ENCODE results near the gene JHY.

JHY gene

DNA sequence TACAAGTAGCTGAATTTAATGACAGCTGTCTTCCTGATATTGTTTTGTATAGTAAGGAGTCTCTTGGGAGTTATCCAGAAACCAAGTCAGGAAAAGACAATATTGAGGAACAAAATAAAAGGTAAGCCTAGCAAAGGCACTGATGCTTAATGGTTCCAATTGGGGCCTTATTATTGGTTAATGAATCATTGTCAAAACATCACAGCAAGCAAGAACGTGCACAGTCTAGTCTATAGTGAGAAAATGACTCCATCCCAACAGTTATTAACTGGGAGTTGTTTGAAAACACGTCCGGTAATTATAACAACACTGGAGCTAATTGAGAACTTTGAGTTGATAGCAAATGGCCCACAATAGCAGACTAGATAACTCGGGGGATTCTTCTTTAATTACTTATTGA, 81.4 kb downstream of the JHY start:
- no peak for DNase-seq

DNA sequence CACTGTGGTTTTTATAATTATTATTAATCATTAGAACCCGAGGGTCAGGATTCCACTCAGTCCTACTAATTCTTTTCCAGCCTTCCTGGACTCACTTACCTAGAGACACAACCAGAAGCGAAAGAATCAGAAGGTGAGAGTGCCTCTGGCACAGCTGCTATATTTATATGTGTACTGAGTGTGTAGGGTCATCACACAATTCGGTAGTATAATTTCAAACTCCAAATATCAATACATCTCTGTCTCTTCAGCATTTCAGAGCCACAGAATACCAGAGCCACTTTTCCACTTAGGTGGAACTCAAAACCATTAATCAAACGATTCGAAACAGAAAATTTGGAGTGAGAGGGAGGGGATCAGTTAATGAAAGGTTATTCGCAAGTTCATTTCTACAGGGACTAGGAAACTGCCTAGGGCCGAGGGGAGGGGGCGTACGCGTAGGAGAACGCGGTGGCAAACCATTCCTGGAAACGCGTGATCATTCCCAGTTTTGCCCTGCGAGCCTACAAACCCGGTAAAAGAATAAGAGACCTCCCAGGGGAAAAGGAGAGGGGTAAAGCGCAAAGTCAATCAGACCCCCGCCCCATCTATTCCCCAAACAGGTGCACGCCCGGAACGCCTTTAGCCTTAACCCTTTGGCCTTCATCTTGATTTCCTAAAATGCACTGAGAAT, 93.6 kb downstream of the JHY start:
- DNase-seq = no peak

DNA sequence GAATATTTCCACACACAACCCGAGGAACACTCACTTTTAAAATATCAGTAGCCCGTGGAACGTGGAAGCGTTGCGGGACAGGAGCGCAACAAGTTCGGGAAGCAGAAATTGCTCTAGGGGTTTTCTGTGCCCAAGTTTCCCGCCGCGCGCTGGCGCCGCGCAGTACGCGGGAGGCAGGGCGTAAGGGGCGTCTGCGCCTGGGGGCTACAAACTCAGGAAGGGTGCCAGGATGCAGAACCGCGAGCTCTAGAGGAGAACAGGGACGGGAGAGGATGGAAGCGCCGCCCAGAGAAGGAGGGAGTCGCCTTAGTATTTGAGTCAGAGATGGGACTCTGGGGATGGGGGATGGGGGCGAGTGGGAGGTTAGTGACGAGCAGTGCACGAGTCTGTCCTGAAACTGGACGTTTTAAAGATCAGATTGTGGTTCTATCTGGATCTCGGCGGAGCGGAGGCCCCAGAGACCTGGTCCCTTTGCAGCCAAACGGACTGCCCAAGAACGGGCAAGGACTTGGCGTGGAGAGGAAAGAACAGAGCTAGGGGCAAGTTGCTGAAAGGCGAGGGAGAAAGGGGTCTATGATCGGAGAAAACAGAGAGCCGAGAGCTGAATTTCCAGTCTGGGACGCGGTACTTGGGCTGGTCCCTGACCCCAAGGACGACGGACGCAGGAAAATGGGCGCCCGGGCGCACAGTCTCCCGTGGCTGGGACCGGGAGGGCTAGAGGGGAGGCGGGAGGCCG, 94.3 kb downstream of the JHY start:
- peak; percentile 17 for DNase-seq

DNA sequence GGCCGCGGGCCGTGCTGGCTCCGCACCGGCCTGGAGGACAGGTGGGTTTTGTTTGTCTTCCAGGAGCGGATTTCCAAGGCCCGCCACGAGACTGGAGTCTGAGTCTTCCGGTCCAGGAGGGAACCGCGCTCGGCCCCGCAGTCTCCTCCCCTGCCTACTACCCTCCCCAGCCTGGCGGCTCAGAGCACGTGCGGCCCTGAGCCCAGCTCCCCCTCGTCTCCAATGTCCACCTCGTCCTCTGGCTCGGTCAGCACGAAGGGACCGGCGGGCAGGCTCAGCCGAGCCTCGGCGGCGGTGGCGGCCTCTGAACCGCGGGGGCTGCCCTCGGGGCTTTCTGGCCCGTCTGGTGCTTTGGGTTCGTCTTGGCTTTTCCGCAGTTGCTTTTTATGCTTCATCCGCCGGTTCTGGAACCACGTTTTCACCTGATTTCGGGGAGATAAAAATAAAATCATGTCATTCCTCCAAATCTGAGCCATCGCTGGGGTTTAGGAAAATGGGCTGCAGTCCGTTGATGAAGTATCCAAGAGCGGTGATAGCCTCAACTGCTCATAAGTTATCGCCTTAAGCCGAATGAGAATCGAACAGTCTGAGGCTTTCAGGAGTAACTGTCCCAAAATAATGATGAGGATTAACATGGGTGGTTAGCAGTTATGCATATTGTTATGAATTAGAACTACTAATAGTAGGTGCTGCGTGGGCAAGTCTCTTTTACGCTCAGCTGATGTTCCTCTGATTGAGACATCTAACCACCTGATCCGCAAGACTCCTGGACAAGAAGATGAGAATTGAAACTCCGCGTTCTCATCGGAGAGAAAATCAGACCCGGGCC, 95.1 kb downstream of the JHY start:
- DNase-seq = peak; percentile 14

DNA sequence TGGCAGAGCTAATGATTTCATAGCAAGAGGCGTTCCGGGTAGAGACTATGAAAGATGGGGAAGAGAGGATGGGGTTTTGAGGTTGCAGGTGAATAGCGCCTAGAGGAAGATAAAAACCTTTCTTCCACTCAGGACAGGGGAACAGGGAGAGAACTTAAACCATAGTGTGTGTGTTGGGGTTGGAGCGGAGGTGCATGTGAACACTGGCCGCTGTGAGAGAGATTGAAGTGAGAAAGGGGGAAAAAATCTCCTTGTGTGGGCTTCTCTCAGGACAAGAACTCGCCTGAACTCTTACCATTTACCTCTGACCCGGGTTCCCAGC, 95.7 kb downstream of the JHY start:
- DNase-seq = no peak

DNA sequence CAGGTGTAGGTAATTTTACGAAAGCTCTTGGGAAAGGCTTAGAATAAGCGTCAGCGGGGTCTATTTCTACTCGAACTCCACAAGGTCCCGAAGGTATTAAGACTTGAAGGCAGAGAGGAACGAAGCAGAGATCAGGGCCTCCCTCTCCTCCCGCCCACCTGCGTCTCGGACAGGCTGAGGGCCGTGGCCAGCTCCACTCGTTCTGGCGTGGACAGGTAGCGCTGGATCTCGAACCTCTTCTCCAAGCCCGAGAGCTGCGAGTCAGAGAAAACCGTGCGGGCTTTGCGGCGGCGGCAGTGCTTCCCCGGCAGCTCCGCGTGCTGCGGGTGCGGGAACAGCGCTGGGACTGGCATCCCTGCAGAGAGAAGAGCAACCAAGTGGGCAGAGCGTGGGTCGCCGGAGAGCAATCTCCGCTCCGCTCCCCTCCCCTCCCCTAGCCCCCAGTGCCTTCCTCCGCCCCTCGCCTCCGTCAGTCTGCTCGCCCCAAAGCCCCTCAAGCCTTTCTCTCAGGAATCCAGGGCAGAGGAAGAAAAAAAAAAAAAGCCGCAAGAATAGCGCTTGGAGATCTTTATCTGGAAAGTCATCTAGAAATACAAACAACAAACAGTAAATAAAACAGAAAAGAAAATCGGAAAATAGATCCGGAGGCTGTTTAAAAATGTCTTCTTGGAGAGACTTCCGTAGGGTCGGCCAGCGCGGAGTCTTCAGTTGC, 96.7 kb downstream of the JHY start:
- no peak for DNase-seq

DNA sequence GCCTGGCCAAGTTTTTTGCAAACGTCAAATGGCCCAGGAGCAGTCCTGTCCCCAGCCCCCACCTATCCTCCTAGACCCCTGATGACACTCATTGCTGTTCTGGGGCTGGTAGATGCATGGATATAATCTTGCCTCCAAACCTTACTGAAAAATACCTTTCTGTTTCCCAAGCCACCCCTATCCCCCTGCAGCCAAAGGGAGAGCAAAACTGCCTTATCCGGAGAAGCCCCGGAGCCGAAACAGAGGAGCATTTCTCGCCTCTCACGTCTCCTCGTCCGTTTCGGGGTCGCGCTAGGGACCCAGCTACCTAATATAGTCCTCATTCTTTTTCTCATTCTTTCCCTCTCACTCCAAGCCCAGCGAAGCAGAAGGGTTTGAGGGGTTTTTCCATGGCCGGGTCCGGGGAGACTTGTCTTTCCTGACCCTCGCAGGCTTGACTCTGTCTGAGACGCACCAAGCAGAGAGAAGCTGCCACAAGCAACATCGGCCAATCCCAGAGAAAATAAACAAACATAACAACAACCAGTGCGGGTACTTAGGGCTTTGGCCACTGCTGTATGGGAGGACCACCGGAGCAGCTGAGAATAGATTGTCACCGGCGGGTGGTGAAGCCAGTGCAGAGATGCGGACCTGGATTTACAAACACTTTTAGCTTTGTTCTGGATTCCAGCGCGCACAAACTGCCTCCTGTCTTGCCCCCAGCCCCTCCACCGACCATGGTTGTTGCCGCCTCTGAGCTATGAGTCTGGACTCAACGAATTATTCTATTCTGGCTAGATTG, 97.4 kb downstream of the JHY start:
- no peak for DNase-seq

DNA sequence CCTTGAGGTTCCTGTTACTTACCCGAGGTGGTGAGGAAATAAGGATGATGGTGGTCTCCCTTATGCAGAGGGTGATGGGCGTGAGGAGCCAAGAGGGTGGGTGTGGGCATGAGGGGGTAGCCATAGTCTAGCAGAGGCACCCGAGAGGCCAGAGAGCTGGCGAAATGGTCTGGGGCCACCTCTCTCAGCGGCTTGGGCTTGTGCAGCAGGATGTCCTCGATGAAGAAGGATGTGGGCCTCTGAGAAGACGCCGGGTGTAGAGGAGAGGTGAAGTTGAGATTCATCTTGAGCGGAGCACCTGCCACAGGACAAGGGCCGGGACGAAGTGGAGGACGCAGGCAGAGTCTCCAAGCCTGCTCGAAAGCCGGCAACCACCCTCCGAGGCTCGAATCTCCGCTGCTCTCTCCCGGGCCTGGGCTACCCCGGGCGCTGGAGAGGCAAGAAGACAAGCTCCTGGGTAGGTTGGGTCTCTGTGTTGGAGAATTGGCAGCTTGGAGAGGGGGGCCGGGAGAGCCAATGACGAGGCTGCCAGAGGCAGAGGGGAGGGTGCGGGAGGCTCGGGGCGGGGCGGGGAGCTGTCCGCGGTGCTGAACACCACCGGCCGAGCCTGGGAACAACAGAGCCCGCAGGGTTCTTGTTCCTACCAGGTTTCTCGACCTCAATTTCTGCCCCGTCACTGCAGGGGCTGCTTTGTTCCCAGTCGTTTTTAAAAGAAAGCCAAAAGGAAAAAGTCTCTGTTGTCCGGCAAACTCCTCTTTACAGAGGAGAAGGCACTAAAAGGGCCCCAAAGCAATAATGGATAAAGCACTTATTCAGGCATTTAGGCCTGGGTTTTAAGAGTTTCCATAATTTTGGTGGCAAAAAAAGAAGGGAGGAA, 99.1 kb downstream of the JHY start, which contains the start of gene BSX:
Gene BSX (minus strand): TSS at position 447 of the 877 bp plus-strand sequence. CDS start 163 bp downstream, at position 284.
- no peak for DNase-seq

DNA sequence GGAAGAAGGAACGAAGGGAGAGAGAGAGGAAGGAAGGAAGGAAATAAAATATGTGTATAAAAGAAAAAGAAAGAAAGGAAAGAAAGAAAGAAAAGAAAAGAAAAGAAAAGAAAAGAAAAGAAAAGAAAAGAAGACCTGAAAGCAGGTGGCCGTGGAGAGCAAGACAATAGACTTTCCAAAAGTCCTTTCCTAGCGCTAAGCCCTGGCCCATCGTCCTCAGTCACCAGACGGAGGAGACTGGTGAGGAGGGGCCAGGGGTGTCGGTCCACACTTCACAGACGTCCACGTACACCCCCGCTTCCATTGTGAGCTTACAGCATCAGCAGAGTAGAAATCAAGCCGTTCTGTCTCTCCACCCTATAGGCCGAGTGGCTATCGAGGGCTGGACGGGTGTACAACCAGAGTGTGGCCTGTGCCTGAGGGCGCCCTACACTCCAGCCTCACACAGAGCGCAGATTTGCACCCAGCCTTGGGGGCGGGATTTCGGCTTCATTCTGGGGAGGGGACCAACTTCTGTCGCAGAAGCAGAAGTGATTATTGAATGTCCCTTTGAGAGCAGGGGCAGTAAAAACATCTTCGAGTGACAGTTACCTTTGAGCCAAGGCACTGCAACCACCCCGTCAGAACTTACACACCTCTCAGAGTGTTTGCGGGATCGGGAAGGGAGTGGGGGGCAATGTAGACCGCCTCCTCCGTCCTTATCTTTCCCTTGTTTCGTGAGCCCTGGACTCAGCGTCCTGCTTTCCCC, 101.1 kb downstream of the JHY start:
- DNase-seq = no peak

DNA sequence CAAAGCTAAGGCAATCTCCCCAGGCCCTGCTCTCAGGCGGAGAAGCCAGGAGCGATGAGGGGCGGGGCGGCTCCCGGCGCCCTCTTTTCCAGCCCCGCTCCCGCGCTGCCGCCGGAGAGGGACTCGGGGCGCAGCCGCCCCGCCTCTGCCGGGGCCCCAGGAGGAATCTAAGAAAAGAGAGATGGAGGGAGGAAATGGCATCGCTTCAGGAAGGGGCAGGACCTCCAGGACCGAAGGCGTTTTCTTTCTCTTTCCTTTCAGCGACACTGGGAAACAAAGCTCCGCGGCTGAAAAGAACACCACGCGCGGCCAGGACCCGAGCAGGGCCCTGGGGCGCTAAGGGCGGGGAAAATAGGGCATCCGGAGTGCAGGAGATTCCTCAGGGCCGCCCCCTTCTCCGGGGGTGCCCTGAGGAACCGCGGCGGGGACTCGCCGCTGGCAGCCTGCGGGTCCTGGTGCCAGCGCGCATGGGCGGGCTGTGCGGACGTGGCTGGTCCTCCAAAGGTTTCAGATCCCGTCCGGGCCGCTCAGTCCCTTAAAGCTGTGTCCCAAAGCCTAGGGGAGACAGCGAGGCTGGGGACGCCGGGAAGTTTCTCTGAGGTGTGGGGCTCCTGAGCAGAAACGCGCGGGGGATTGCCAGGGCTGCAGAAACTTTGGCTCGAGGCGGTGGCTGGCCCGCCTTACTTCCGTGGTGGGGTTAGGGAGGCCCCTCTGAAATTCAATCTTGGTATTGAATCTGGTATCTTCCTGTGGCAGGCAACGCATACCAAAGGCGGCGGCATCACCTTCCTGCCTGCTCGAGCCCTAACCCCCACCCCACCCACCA, 101.8 kb downstream of the JHY start:
- no peak for DNase-seq

DNA sequence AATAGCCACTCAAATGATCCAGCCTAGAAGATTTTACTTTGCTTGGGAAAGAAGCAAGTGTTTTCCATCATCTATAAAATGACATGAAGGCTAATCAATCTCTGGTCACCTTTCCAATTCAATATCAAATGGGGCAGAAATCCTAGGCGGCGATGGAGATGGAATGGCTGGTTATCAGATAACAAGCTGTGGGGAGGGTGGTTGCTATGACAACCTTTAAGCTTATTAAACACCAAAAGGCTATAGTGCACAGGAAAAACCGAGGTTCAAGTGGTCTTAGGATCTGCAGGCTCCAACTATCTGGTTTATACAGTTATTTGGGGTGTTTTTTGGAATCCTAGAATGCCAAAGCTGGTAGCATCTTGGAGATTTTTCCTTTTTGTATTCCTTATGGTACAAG, 113.0 kb downstream of the JHY start:
- no peak for DNase-seq

DNA sequence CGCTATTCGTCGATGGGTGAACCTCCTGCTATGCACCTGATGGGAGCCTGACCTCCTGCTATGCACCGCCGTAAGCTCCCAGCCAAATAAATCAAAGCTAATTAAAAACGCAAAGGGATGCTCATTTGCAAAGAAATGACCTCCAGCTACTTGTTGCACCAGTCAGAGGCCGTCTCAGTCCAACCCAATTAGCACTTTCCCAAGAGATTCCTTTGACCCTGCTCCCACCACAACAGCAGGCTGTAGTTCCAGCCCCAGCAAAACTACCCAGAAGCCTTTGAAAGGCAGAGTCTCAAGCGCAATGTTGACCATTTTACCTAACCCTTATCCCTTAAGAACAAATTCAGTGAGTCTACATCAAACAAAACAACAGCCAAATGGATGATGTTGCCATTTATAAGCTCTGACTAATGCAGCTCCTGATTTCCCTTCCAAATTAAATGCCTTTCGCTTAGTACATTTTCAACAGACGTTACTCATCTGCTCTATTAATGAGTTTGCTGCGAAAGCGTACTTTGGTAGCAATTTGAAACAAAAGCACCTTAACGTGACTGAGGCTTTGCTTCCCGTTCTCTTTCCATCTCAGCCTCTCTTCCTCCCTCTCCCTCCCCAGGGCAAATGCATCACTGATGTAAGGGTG, 116.3 kb downstream of the JHY start:
- no peak for DNase-seq

DNA sequence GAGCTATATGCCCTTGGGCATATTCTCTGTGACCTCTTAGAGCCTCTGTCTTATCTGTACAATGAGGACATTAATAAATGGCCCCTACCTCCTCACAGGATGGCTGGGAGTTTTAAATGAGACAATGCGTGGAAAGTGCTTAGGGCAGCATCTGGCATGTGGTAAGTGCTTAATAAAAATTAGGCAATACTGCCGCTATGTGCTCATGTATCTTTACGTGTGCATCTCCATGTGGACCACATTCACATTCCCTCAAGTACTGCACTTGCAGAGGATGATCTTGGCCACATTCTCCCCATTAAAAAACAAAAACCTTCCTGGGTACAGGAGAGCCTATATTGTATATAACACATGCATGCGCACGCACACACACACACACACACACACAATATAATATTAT, 118.2 kb downstream of the JHY start:
- DNase-seq = no peak

DNA sequence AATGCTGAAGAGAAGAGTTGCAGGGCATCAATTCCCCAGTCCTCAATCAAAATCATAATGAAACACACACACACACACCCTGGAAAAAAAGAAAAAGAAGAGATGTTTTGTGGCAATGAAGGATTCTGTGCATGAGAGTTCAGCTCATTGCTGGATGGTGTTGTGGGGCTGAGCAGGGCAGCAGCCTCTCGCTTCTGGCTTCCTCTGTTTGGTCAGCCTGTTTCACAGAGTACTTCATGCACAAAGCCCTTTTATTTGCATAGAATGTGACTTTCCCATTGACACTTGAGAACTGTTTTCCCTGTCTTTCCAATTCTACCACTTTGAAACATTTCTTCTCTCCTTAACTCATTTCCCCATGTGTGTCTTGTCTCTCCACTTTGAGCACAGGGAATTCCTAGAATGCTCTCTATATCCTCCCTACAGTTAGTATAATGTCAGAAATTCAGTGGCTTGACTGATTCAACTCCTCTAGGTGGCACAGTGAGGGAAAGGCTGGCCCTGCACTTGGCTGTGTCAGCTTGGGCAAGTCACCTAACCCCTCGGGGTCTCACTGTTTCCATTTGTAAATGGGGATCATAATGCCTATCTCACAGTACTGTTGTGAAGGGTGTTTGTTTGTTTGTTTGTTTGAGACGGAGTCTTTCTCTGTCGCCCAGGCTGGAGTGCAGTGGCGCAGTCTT, 124.4 kb downstream of the JHY start:
- no peak for DNase-seq

All from NCI-H2029 treated with DMSO at 0.1 percent for 48 hours (cell line).